ENCODE data around the gene SORCS1.
"Not testable (repeated sequence)": the region's sequence is repeated elsewhere in the genome, so short reads cannot be mapped to it uniquely, and the experiment has no call there.

The SORCS1 gene

DNA sequence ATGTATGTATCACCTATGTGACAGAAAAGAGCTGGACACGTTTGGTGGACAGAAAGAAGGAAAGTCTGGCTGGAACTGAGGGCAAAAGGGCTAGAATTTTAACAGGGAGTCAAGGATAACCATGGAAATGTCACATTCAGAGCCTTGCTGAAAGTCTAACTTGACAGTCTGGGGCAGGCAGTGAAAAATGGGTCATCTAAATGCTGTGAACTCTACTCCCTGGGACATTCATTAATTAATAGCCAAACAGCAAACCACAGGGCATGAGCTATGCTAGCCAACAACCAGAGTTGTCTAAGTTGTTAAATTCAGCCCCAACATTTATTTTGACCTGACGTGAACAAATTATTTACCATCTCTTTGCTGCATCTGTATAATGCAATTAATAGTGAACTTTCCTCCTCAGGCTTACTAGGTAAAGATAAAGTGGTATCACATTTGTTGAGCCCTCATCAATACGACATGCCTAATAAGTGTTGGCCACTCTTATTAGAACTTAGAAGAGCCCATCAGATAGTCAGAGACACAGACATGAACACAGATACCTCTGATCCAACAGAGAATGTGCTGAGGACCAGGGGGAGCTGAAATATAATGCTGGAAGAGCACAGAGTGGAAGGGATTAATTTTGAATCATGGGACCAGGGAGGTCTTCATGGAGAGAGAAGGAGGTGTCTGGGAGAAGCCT is 109.9 kb downstream of the SORCS1 start:
- DNase-seq, result no peak

DNA sequence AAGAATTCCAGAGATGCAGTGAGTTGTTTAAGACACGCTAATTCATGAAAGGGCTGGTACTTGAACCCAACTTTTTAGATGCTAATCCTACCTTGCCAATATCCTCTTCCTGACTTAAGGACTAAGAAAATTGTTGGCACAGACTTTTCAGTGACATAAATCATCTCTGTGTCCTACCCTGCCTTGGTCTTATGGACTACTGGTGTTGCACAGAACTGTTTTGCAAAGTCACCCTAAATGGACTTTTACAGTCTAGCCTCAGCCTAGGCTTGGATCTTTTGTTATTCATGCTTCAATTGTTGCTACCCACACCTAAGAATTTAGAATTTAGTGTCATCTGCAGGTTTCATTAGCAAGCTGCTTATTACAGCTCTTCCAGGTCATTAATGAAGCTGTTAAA is 112.7 kb downstream of the SORCS1 start:
- no peak for DNase-seq

DNA sequence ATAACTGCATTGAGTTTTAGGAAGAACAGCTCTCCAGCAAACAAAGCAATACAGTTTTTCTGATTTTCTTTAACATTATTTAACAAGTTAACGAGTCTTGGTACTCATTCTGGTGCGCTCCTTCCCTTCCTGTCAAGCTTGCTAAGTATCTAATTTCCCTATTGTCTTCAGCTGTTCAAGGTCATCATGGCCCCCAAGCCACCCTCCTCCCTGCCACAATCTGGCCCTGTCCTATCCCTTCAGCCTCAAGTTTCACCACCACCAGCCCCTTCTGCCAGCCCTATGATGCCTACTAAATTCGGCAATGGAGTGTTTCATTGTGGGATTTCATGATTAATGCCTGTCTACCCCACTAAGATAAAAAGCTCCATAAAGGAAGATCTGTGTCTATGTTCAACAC is 121.0 kb downstream of the SORCS1 start:
- DNase-seq, result no peak

DNA sequence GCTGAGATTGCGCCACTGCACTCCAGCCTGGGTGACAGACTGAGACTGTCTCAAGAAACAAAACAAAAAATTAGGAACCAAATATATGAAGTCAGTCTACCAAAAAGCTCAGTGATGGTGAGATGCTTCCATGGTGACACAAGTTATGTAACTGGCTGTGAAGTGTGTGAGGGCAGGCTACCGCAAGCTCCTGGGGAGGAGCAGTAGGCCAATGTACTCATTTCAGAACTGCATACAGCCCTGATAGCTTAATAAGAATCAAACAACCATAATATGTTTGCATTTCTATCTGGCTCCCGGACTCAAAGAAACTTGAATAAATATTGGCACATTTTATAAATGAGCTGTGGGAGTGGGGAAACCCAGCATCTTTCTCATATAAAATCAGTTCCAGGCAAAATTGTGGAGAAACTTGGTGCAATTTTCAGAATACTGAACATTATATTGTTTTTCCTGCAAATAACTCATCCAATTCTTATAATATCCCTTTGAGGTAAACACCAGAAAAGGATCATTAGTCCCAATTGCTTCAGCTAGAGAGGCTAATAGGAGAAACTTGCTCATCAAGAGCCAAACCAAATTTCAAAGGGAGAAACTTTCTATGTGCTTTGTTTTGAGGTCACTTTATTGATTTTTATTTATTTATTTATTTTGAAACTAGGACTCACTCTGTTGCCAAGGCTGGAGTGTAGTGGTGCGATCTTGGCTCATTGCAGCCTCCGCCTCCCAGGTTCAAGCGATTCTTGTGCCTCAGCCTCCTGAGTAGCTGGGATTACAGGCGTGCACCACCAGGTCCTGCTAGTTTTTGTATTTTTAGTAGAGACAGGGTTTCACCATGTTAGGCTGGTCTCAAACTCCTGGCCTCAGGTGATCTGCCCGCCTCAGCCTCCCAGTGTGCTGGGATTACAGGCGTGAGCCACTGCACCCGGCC is 127.0 kb downstream of the SORCS1 start:
- DNase-seq, result peak in 1 of 56 donors; percentile 0

DNA sequence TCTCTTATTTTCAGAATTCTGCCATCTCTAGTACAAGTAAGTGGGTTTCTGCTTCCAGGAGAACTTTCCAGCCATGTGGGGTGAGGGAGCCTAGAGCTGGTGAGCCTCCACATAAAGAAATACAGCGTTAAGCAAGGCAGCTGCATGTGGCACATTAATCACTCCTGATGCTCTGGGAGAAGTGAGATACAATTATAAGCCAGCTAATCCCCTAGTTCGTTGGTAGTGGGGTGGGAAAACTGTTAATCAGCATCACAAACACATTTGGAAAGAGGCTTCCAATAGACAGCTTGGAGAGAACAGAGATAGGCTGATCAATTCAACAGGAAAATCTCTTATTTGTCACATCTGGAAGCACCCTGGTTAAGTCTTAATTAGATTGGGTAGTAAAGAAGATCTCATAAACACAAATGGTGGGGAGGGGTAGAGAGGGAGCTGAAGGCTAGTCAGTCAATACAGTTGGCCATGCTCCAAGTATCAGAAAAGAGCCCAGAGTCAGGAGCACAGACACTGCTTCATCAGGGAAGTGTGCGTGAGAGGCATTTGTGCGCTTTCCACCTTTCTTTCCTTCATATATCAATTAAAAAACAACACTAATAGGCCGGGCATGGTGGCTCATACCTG is 130.6 kb downstream of the SORCS1 start:
- DNase-seq, result no peak

DNA sequence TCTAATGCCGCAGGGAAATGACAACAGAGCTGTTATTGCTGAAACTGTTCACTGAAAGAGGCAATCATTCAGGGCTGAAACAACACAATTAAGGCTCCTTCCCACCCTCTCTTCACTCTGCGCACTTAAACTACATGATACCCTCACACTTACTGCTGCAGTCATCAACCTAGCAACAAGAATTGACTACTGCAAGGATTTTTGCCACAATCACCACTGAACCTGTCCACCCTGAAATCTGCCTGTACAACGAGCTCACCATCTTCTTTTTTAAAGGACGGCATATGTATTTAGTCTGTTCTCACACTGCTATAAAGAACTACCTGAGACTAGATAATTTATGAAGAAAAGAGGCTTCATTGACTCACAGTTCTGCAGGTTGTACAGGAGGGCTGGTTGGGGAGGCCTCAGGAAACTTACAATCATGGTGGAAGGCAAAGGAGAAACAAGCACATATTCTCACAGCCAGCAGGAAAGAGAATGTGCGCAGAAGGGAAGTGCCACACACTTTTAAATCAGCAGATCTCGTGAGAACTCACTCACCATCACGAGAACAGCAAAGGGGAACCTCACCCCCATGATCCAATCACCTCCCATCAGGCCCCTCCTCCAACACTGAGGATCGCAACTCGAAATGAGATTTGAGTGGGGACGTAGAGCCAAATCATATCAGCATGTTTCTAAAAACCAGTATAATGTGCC is 131.7 kb downstream of the SORCS1 start:
- no peak for DNase-seq

DNA sequence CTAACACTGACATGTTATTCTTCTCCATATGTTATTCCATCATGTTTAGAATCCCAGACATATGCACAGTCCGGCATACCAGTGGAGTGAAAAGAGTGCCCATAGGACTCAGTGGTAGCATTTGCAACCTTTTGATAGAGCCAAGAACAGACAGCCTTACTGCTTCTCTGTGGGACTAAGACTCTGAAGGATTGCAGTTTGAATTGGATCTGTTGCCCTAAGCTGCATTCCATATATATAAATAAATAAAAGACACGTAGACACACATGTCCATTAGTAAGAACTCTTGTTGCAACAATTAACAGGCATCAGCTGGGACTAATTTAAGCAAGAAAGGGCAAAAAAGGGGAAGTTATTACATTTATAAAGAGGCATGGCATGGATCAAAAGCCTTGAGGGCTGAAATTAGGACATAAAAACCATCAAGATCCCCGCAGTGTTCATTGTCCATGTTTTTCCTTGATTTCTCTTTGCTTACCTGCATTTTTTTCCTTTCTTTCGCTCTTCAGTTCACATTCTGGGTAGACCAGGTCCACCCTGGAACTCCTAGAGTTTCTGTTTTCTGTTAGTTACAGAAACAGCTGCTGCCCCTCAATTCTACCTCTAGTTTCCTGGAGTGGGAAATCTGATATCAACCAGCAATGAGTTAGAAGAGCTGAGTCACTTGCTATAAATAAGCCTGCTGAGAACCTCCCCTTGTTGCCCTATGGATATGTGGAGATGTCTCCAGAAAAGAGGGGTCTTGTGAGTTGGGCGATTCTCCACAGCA is 132.4 kb downstream of the SORCS1 start:
- DNase-seq, result no peak

DNA sequence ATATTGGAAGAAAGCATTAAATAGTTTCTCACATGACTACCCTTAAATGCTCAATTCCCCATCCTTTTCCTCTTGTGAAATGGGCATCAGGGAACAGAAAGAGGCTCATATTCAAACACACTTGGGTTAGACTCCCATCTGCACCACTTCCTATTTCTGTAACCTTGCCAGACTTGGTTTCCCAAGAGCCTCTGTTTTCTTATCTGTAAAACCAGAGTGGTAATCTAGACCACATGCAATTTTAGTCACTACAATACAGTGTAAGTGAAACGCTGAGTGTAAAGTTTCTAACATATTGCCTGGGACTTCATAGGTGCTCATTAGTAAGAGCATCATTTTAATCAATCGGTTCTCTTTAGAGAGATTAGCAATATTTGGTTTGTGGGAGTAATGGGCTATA is 136.3 kb downstream of the SORCS1 start:
- no peak for DNase-seq

DNA sequence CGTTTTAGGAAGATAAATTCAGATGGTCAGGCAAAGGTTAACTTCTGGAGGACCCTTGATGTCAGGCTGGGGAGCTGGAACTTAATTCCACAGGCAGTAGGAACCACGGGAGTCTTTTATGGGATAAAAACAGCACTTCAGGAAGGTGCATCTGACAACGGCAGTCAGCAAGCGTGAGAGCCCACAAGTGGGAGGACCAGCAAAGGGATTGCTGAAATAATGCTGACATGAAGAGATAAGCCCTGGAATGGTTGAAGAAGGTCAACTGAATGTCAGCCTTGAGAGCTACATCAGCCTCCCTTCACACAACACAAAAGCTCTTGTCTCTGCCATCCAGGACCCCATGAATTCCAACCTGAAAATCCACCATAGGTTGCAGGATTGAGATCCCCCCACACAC is 138.8 kb downstream of the SORCS1 start:
- no peak for DNase-seq

DNA sequence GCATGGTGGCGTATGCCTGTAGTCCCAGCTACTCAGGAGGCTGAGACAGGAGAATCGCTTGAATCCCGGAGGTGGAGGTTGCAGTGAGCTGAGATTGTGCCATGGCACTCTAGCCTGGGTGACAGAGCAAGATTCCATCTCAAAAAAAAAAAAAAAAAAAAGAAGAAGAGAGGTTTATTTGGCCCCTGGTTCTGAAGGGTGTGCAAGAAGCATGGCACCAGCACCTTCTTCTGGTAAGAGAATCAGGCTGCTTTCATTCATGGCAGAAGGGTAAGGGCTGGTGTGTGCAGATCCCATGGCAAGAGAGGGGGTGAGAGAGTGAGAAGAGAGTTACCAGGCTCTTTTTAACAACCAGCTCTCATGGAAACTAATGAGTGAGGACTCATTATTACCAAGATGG is 140.5 kb downstream of the SORCS1 start:
- not testable (repeated sequence) for DNase-seq

DNA sequence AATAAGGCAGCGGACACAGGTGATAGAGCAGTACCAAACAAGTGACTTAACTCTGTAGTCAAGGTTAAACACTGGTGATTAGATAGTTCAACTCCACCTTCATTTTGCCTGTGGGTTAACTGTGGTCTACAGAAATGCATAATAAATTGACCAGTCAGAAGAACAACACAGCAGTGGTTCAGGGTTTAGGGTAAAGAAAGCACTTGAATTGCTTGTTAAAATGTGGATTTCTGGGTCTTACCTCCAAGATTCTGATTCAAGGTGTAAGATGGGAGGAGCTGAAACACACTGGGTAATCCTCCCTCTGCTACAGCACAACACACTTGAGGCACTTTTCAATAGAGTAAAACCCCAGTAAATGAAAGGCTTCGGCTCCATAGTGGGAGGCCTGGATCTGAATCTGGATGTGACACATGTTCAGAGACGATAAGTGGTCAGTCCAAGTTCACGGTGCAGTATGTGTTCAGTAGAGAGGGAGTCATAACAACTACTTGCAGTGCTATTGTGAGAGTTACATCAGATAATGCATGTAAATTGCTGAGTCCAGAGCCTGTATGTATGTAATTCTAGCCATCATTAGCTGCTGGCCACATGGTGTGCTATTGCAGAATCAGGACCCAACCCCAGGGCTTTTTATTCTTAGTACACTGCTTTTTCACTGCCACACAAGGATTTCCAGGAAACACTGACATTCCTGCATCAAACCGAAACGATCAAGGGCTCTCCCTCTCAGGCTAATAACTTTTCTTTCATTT is 141.7 kb downstream of the SORCS1 start:
- no peak for DNase-seq

DNA sequence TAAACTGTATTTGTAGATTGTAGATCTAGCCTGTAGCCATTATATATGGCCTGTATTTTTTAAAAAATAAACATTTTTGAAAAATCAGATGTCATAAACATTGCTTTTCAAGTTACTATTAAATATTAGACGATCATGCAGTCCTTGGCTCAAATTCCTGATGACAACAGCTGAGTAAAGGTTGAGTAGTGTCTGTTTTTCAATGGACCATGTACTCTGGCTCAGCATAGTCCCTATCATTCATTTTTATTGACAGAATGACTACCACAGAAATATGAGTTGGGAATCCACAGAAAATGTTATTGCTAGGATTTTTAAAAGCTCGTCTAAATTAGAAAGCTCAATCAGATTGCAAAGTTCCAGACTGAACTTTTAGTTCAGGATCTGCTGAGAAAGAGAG is 145.4 kb downstream of the SORCS1 start:
- no peak for DNase-seq

DNA sequence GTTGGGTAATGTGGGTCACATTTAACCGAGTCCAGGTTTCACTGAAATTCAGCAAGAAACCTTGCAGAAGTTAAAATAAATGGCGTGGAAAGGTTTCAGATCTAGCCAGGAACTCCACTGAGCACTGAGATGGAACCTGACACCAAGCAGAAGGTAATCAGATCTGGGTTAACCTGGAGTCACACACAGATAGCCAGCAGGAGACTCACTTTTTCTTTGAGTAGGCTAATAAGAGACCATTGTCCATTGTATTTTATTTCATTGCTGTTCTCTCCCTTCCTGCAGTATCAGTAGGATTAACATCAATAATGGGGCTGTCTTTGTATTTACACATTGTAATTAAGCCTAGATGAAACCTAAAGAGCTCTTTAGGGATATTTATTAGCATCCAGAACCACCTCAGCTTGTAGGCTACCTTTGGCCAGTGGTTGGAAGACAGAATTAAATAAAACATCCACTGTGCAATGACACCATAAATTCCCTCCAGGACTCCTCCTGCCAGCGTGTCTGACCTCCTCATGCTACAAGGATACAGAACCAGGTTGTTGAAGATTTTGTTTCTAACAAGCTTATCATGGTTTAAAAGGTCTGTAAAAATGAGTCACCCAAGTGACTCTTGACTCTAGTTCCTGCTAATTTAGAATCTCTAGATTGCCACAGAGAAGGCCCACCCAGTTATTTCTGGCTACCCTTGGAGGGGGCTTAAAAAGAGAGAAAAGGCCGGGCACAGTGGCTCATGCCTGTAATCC is 151.1 kb downstream of the SORCS1 start:
- no peak for DNase-seq

DNA sequence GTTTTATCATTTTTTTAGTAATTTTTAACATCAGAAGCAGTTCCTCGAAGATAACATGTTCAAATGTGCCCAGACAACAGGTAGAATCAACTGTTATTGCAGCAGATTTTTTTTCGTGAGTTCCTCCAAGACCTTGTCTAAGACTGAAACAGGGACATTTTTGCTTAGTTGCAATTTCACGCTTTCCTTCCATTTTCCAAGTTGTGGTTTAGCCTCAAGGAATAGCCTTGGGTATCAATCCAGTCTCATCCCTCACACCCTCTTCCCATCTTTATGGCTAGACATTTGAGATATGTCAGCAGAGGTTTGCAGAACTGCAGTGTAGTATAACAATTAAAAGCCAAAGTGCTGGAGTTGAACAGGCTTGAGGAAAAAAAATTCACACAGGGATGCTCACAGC is 152.5 kb downstream of the SORCS1 start:
- DNase-seq, result no peak

DNA sequence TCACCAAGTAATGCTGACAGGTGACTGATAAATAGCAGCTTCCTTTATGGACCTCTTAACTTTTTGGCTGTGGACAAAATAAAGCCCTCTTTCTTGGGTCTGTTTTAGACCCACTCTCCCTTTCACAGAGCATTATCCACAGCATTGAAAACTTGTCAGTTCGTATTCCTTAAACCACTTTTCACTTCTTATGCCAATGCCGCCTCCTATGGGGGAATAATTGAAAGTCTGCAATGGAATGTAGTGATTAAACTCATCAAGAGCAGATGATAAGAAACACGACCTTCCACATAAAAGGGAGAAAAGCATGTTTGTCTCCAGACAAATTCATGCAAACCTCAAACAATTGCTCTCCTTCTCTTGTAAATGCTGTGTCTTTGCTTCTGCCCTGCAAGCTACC is 153.4 kb downstream of the SORCS1 start:
- DNase-seq, result no peak

DNA sequence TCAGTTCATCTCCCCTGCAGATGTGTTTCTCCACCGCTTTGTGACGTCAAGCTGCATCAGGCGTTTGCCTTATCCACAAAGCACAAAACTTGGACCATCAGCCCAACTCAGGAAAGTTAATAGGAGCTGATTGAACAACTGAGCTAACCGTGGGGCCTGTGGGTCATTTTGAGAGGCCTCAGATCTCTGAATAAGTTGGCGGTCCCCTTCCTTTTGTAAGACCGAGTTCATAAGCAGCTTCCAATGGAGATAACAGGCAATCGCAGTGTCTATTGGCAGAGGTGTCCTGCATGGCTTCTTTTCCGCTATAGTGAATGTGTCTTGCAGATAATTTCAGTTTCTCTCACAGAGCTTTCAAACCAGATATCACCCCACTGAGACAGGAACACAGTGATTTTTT is 154.0 kb downstream of the SORCS1 start:
- no peak for DNase-seq

DNA sequence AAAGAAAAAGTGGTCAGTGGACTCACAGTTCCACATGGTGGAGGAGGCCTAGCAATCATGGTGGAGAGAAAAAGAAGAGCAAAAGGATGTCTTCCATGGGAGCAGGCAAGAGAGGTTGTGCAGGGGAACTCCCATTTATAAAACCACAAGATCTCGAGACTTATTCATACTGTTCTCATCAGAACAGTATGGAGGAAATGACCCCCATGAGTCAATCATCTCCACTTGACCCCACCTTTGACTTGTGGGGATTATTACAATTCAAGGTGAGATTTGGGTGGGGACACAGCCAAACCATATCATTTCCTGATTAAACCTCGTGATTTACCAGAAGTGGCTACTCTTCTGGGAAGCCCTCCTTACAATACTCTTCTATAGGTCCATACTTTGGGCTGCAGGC is 160.1 kb downstream of the SORCS1 start:
- no peak for DNase-seq

DNA sequence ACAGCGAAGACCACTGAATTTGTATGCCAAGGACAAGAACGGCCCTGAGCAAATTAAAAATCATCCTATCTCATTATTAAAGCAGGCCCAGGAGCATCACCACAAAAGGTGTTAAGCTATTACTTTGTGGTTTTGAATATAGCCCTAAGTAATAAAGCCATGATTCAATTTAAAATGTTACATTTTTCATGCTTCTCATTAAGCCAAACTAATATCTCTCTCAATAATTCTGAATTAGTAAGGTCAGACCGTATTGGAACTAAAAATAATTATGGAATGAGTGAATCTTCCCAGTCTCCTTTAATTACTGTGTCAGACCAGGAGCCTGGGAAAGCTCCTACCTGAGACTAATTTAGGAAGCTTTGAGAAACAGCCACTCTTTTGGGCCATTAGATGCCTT is 162.4 kb downstream of the SORCS1 start:
- no peak for DNase-seq

DNA sequence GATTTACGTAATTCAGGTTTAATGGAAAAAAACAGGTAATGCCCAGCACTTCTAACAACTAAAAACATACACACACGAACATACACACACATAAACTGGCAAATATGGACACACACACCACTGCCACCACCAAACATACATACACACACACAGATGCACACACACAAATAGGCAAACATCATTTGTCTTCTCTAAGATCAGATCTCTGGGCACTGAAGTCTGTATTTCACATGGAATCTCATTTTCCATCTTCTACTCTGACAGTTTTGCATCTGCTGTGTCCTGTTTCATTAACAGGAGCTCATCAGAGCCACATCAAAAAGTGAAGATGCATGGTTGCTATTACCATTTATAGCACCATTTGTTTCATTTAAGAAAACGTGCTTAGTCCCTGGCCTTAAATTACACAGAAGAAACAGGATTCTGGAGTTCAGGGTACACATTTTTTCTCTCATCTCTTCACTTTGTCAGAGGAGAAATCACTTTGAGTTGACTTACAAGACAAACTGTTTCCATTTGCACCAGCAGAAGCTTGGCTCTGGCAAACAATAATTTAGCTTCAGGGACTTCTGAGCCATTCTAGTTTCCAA is 165.3 kb downstream of the SORCS1 start:
- DNase-seq, result no peak
